Right lobe of liver (tissue), 6 donors: ENCODE results near the gene GATB. TPM values are rescaled to one million over a fixed set of nuclear protein-coding genes. Genes with fewer than 3 reads are reported as not detected.

Experiments
- ATAC-seq, 4 donors: fragments of 200-7000 bp; cut with Tn5 transposase; one replicate each; pipeline ENCODE4 v1.9.1; 2020; ENCODE audit warnings: mild to moderate bottlenecking in 4 of 4, moderate library complexity in 4 of 4
- DNase-seq, 3 donors: peaks; one replicate each; pipeline ENCODE4 v3.0.0-alpha.2; 2020
- H3K27ac ChIP-seq, 3 donors: fragments of 200-600 bp; one replicate each; pipeline ENCODE4 v1.8.0; 2022
- H3K27me3 ChIP-seq, 2 donors: fragments of 200-600 bp; one replicate each; pipeline ENCODE4 v1.8.0; 2022
- H3K36me3 ChIP-seq, 4 donors: fragments of 200-600 bp; sonication (generic) in 1 of 4; one replicate each; pipeline versions ENCODE4 v1.5.1 to v1.8.0; 2017 to 2022; ENCODE audit warnings: control low read depth in 1 of 4
- H3K4me1 ChIP-seq, 4 donors: fragments of 200-600 bp; sonication (generic) in 1 of 4; one replicate each; pipeline versions ENCODE4 v1.5.1 to v1.8.0; 2017 to 2022; ENCODE audit warnings: control low read depth in 1 of 4
- H3K4me3 ChIP-seq, 3 donors: fragments of 200-600 bp; one replicate each; pipeline ENCODE4 v1.8.0; 2022
- H3K9me3 ChIP-seq, 4 donors: fragments of 200-600 bp; sonication (generic) in 1 of 4; one replicate each; pipeline versions ENCODE4 v1.5.1 to v1.8.0; 2017 to 2022; ENCODE audit warnings: control low read depth in 1 of 4
- CTCF ChIP-seq, 4 donors: fragments of 200-600 bp in 3 of 4; fragments of 450-650 bp in 1 of 4; IDR thresholded peaks; one replicate each; pipeline versions ENCODE4 v1.5.1 to v1.8.0; 2016 to 2022; ENCODE audit warnings: antibody characterized with exemption in 4 of 4, mild to moderate bottlenecking in 2 of 4
- POLR2A ChIP-seq: fragments of 450-650 bp; IDR thresholded peaks from one replicate; pipeline ENCODE4 v1.6.1; 2017; ENCODE audit warnings: antibody characterized with exemption, mild to moderate bottlenecking
- WGBS: methylation state at CpG from one replicate; pipeline ENCODE4 v1.1.6; 2018; ENCODE audit warnings: low coverage, low lambda C conversion rate; ENCODE audit not compliant: insufficient coverage; ENCODE audit errors: missing lambda C conversion rate; 5-methylcytosine and 5-hydroxymethylcytosine counted together
- intact Hi-C, 2 donors: fragments of 100-400 bp; cut with DNase I; formaldehyde crosslinking; loops; one replicate each; pipeline versions ENCODE4 v1.11.2 to v1.14.1; 2022
- total RNA-seq, 6 experiments: library from RNA; depleted of rRNA in 2 of 6; stranded (reverse); fragments of >200 nt in 2 of 6; fragmentation: NEBNext Ultra II Directional in 3 of 6; extraction: Animal tissue kit (Norgen Biotek cat#: 25700) in 3 of 6; gene quantifications; one replicate each; pipeline versions ENCODE4 v1.1.0 to v1.2.4, GENCODE V29; 2016 to 2023
- donor health status: DM: no; HTN: yes; CAD: no.
- donor health status: DM: no; HTN: no; CAD: no.
- donor health status: DM: no; HTN: no; CAD: no.
- donor health status: DM: no; HTN: yes; CAD: no.
- donor health status: DM: no; HTN: yes; CAD: no.

GATB gene
- total RNA-seq, 6 experiments from 2014 or later: 16.5 to 38.7 (median 17.5) TPM

GRCh38 chr4:151628001-151628608 is 132.7 kb downstream of the GATB start:
- Histone ChIP-seq H3K36me3 (no peaks in the 10 kb centered on the region), H3K4me3 (no peak overlapping the region), H3K27ac (no peak overlapping the region), H3K4me1 (no peaks in the 10 kb centered on the region), H3K9me3 (no peaks in the 10 kb centered on the region), H3K27me3 (no peaks in the 10 kb centered on the region)
- no peak for ATAC-seq
- intact Hi-C loops: no loop called here
- no peak for TF ChIP-seq POLR2A
- no peak for TF ChIP-seq CTCF (IDR thresholded peaks at IDR 0.05)
- DNase-seq: no peak
- WGBS: 81% methylated on average over 5 of the region's 5 CpGs

- DNase-seq (no peak), ATAC-seq (no peak)
- Histone ChIP-seq H3K36me3 (no peaks in the 10 kb centered on the region), H3K9me3 (no peaks in the 10 kb centered on the region), H3K27me3 (no peaks in the 10 kb centered on the region), H3K4me1 (no peaks in the 10 kb centered on the region), H3K4me3 (no peak overlapping the region), H3K27ac (no peak overlapping the region)
- intact Hi-C loops: no loop called here
- 37% methylated on average over 1 of the region's 1 CpG for WGBS
- TF ChIP-seq POLR2A: no peak
- TF ChIP-seq CTCF (IDR thresholded peaks at IDR 0.05): no peak
Observed at GRCh38 chr4:151627491-151627890, 133.3 kb downstream of the GATB start.

- no peaks in the 10 kb centered on the region for H3K36me3 ChIP-seq
- ATAC-seq (no peak), DNase-seq (no peak)
- 39% methylated on average over 3 of the region's 3 CpGs for WGBS
- H3K4me1 ChIP-seq: no peaks in the 10 kb centered on the region
- no peaks in the 10 kb centered on the region for H3K27me3 ChIP-seq
- intact Hi-C loops: no loop called here
- no peak overlapping the region for H3K4me3 ChIP-seq
- H3K9me3 ChIP-seq: no peaks in the 10 kb centered on the region
- no peak for TF ChIP-seq CTCF (IDR thresholded peaks at IDR 0.05)
- TF ChIP-seq POLR2A: no peak
- no peak overlapping the region for H3K27ac ChIP-seq
Observed at GRCh38 chr4:151626751-151627150, 134.1 kb downstream of the GATB start.

- intact Hi-C loops: no loop called here
- TF ChIP-seq POLR2A (no peak), CTCF (IDR thresholded peaks at IDR 0.05) (no peak)
- Histone ChIP-seq H3K36me3 (no peaks in the 10 kb centered on the region), H3K27ac (no peak overlapping the region), H3K27me3 (no peaks in the 10 kb centered on the region), H3K9me3 (no peaks in the 10 kb centered on the region), H3K4me3 (no peak overlapping the region), H3K4me1 (no peaks in the 10 kb centered on the region)
- ATAC-seq (no peak), DNase-seq (no peak)
- 85% methylated on average over 2 of the region's 3 CpGs for WGBS
Observed at GRCh38 chr4:151626228-151626627, 134.6 kb downstream of the GATB start.
